ENCODE data around the gene TMEM271.

TMEM271 gene

GRCh38 chr4:541271-541670 lies 34.8 kb downstream of the TMEM271 start:
- H3K4me1 Mint-ChIP-seq, result no peaks in the 10 kb centered on the region

GRCh38 chr4:538542-539142 lies 37.5 kb downstream of the TMEM271 start:
- no peak overlapping the region for H3K4me3 Mint-ChIP-seq
- DNase-seq, result no peak
- ATAC-seq, result no peak
- H3K36me3 Mint-ChIP-seq (ENCODE audit: low read depth), result peaks cover 36% of the 10 kb centered on the region
- H3K27ac Mint-ChIP-seq, result no peak overlapping the region
- no peaks in the 10 kb centered on the region for H3K27me3 Mint-ChIP-seq
- H3K9me3 Mint-ChIP-seq, result peaks cover 9% of the 10 kb centered on the region
- H3K4me1 Mint-ChIP-seq, result no peaks in the 10 kb centered on the region

More at GRCh38 chr4:541271-541670, 34.8 kb downstream of the TMEM271 start:
- ATAC-seq (no peak), DNase-seq (no peak)
- H3K4me3 Mint-ChIP-seq, result no peak overlapping the region
- H3K27me3 Mint-ChIP-seq, result no peaks in the 10 kb centered on the region
- H3K27ac Mint-ChIP-seq, result no peak overlapping the region
- H3K9me3 Mint-ChIP-seq, result peaks cover 12% of the 10 kb centered on the region
- H3K36me3 Mint-ChIP-seq (ENCODE audit: low read depth), result peaks cover 17% of the 10 kb centered on the region

GRCh38 chr4:537436-538264 lies 38.4 kb downstream of the TMEM271 start:
- Mint-ChIP-seq H3K4me3 (no peak overlapping the region), H3K27ac (no peak overlapping the region), H3K27me3 (no peaks in the 10 kb centered on the region), H3K36me3 (ENCODE audit: low read depth) (peaks cover 45% of the 10 kb centered on the region), H3K9me3 (peaks cover 10% of the 10 kb centered on the region), H3K4me1 (no peaks in the 10 kb centered on the region)
- no peak for DNase-seq
- ATAC-seq, result no peak

GRCh38 chr4:536351-536972 lies 39.6 kb downstream of the TMEM271 start:
- no peak overlapping the region for H3K4me3 Mint-ChIP-seq
- DNase-seq (no peak), ATAC-seq (no peak)
- no peaks in the 10 kb centered on the region for H3K4me1 Mint-ChIP-seq
- no peaks in the 10 kb centered on the region for H3K27me3 Mint-ChIP-seq
- H3K27ac Mint-ChIP-seq, result no peak overlapping the region
- peaks cover 9% of the 10 kb centered on the region for H3K9me3 Mint-ChIP-seq
- H3K36me3 Mint-ChIP-seq (ENCODE audit: low read depth), result peaks cover 53% of the 10 kb centered on the region

- Mint-ChIP-seq H3K9me3 (peaks cover 6% of the 10 kb centered on the region), H3K27me3 (no peaks in the 10 kb centered on the region), H3K4me3 (no peak overlapping the region), H3K4me1 (no peaks in the 10 kb centered on the region), H3K27ac (no peak overlapping the region), H3K36me3 (ENCODE audit: low read depth) (peaks cover 55% of the 10 kb centered on the region)
- ATAC-seq (no peak), DNase-seq (no peak)
Measured at GRCh38 chr4:535924-536281, 40.2 kb downstream of the TMEM271 start.

- H3K27ac Mint-ChIP-seq, result no peak overlapping the region
- H3K4me1 Mint-ChIP-seq, result no peaks in the 10 kb centered on the region
- peaks cover 57% of the 10 kb centered on the region for H3K36me3 Mint-ChIP-seq (ENCODE audit: low read depth)
- ATAC-seq (no peak), DNase-seq (no peak)
- H3K9me3 Mint-ChIP-seq, result peaks cover 6% of the 10 kb centered on the region
- no peaks in the 10 kb centered on the region for H3K27me3 Mint-ChIP-seq
- no peak overlapping the region for H3K4me3 Mint-ChIP-seq
Measured at GRCh38 chr4:535181-535923, 40.7 kb downstream of the TMEM271 start.

- no peaks in the 10 kb centered on the region for H3K27me3 Mint-ChIP-seq
- DNase-seq (no peak), ATAC-seq (no peak)
- H3K36me3 Mint-ChIP-seq (ENCODE audit: low read depth), result peaks cover 64% of the 10 kb centered on the region
- H3K9me3 Mint-ChIP-seq, result peaks cover 6% of the 10 kb centered on the region
- no peaks in the 10 kb centered on the region for H3K4me1 Mint-ChIP-seq
- H3K4me3 Mint-ChIP-seq, result no peak overlapping the region
- H3K27ac Mint-ChIP-seq, result no peak overlapping the region
Measured at GRCh38 chr4:534576-535151, 41.4 kb downstream of the TMEM271 start.

- peaks cover 6% of the 10 kb centered on the region for H3K9me3 Mint-ChIP-seq
- H3K4me3 Mint-ChIP-seq, result no peak overlapping the region
- no peak for ATAC-seq
- peaks cover 63% of the 10 kb centered on the region for H3K36me3 Mint-ChIP-seq (ENCODE audit: low read depth)
- H3K27me3 Mint-ChIP-seq, result no peaks in the 10 kb centered on the region
- no peaks in the 10 kb centered on the region for H3K4me1 Mint-ChIP-seq
- no peak overlapping the region for H3K27ac Mint-ChIP-seq
- no peak for DNase-seq
Measured at GRCh38 chr4:534101-534575, 42.0 kb downstream of the TMEM271 start.

GRCh38 chr4:533318-534100 lies 42.6 kb downstream of the TMEM271 start:
- no peak overlapping the region for H3K27ac Mint-ChIP-seq
- H3K36me3 Mint-ChIP-seq (ENCODE audit: low read depth), result peaks cover 58% of the 10 kb centered on the region
- DNase-seq (no peak), ATAC-seq (no peak)
- no peaks in the 10 kb centered on the region for H3K27me3 Mint-ChIP-seq
- peaks cover 6% of the 10 kb centered on the region for H3K9me3 Mint-ChIP-seq
- no peak overlapping the region for H3K4me3 Mint-ChIP-seq
- no peaks in the 10 kb centered on the region for H3K4me1 Mint-ChIP-seq

- DNase-seq (no peak), ATAC-seq (no peak)
- Mint-ChIP-seq H3K27me3 (no peaks in the 10 kb centered on the region), H3K4me1 (no peaks in the 10 kb centered on the region), H3K4me3 (no peak overlapping the region), H3K27ac (no peak overlapping the region), H3K36me3 (ENCODE audit: low read depth) (peaks cover 59% of the 10 kb centered on the region), H3K9me3 (peaks cover 6% of the 10 kb centered on the region)
Measured at GRCh38 chr4:532588-533317, 43.3 kb downstream of the TMEM271 start.

- peaks cover 6% of the 10 kb centered on the region for H3K9me3 Mint-ChIP-seq
- DNase-seq, result no peak
- H3K27me3 Mint-ChIP-seq, result no peaks in the 10 kb centered on the region
- no peak overlapping the region for H3K4me3 Mint-ChIP-seq
- no peak overlapping the region for H3K27ac Mint-ChIP-seq
- no peaks in the 10 kb centered on the region for H3K4me1 Mint-ChIP-seq
- H3K36me3 Mint-ChIP-seq (ENCODE audit: low read depth), result peaks cover 61% of the 10 kb centered on the region
- ATAC-seq, result no peak
Measured at GRCh38 chr4:531721-532565, 44.2 kb downstream of the TMEM271 start.

GRCh38 chr4:531076-531475 lies 45.0 kb downstream of the TMEM271 start:
- no peak for ATAC-seq
- H3K9me3 Mint-ChIP-seq, result peaks cover 6% of the 10 kb centered on the region
- H3K27me3 Mint-ChIP-seq, result no peaks in the 10 kb centered on the region
- no peak overlapping the region for H3K4me3 Mint-ChIP-seq
- no peak for DNase-seq
- peaks cover 60% of the 10 kb centered on the region for H3K36me3 Mint-ChIP-seq (ENCODE audit: low read depth)
- H3K4me1 Mint-ChIP-seq, result no peaks in the 10 kb centered on the region
- H3K27ac Mint-ChIP-seq, result no peak overlapping the region

Measured in activated naive CD8-positive, alpha-beta T cell treated with anti-CD3 and anti-CD28 coated beads, Interleukin-2, amount 50 U/mL, for 24 hours (primary cell).